Measurements from ENCODE around the gene ARAP3.

ARAP3 gene

DNA sequence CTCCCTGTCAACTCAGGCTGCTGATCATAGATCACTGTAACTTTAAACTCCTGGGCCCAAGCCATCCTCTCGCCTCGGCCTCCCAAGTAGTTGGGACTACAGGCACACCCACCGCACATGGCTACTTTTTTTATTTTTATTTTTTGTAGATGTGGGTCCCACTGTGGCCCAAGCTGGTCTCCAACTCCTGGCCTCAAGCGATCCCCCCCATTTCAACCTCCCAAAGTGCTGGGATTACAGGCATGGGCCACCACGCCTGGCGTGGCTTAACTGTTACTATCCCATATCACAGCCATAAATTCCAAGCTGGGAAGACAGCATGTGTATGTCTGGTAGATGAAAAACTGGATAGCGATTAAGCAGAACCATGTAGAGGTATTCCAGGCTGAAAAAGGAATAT lies 46.4 kb downstream of the ARAP3 start:
- TF ChIP-seq ZFX (IDR thresholded peaks at IDR 0.05; ENCODE audit: borderline replicate concordance), result no peak
- TF ChIP-seq, protein P1, sequence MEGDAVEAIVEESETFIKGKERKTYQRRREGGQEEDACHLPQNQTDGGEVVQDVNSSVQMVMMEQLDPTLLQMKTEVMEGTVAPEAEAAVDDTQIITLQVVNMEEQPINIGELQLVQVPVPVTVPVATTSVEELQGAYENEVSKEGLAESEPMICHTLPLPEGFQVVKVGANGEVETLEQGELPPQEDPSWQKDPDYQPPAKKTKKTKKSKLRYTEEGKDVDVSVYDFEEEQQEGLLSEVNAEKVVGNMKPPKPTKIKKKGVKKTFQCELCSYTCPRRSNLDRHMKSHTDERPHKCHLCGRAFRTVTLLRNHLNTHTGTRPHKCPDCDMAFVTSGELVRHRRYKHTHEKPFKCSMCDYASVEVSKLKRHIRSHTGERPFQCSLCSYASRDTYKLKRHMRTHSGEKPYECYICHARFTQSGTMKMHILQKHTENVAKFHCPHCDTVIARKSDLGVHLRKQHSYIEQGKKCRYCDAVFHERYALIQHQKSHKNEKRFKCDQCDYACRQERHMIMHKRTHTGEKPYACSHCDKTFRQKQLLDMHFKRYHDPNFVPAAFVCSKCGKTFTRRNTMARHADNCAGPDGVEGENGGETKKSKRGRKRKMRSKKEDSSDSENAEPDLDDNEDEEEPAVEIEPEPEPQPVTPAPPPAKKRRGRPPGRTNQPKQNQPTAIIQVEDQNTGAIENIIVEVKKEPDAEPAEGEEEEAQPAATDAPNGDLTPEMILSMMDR (IDR thresholded peaks at IDR 0.05), result no peak
- H3K27ac ChIP-seq, result peak overlapping the region; percentile 88

DNA sequence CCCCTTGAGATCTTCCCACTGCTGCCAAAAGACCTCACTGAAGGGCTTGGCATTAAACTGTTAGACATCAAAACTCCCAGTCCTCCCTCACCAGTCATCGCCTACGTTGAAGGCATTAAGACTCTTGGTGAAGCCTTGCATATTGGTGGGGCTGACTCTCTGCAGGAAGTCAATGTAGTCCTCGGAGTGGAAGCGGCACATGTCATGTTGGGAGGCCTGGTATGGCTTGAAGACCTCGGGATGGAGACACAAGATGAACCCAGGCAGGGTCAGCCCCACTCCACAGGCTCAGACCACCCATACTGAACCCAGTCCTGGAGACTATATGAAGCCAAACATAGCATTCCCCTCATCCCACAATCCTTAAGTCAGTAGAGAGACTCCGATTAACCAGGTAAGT lies 47.3 kb downstream of the ARAP3 start:
- TF ChIP-seq, protein P1 (IDR thresholded peaks at IDR 0.05), result no peak
- no peak for TF ChIP-seq ZFX (IDR thresholded peaks at IDR 0.05; ENCODE audit: borderline replicate concordance)
- no peak overlapping the region for H3K27ac ChIP-seq

DNA sequence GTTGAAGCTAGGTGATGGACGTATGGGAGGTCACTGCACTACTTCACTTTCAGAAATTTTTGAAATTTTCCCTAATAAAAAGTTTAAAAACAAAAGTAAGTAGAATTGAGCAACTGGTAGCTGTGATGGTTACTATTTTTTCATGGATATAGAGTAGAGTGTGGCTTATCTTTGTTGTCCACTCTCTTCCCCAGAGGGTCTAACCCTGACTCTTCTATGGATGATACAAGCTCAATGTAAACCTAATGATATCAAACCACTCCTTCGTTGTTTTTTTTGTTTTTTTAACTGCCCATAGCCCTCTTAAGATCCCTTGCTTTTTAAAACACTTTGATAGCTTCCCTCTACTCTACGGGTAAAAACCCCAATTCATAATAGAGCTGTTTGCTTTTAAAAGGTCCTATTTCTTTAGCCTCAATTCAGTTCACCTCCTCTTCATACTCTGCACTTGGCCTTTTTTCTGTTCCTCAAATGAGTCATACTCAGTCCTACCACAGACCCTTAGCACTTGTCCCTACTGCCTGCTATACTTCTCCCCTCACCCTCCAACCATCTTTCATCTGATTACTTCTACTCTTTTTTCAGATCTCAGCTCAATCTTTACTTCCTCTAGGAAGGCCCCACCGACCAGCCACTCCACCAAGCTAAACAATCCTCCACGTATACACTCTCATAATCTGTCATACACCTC lies 48.0 kb downstream of the ARAP3 start:
- H3K27ac ChIP-seq, result no peak overlapping the region
- TF ChIP-seq, protein P1 (IDR thresholded peaks at IDR 0.05), result no peak
- TF ChIP-seq ZFX (IDR thresholded peaks at IDR 0.05; ENCODE audit: borderline replicate concordance), result no peak

DNA sequence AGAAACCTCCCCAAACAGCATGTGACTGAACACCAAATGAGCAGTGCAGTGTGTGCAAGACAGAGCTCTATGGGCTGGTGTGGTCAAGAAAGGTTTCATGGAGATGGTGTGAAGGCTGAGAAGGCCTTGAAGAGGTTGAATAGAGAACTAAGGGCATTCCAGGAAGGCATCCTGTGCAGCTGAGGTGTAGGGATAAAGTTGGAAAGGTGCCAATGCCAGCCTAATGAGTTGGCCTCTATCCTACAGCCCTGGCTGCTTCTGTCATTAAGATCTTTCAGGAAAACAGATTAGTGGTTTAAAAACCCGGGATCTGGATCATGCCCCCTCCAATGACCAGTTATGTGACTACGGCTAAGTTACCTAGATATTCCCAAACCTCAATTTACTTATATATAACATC lies 49.4 kb downstream of the ARAP3 start:
- H3K27ac ChIP-seq, result no peak overlapping the region
- TF ChIP-seq, protein P1 (IDR thresholded peaks at IDR 0.05), result no peak
- no peak for TF ChIP-seq ZFX (IDR thresholded peaks at IDR 0.05; ENCODE audit: borderline replicate concordance)

DNA sequence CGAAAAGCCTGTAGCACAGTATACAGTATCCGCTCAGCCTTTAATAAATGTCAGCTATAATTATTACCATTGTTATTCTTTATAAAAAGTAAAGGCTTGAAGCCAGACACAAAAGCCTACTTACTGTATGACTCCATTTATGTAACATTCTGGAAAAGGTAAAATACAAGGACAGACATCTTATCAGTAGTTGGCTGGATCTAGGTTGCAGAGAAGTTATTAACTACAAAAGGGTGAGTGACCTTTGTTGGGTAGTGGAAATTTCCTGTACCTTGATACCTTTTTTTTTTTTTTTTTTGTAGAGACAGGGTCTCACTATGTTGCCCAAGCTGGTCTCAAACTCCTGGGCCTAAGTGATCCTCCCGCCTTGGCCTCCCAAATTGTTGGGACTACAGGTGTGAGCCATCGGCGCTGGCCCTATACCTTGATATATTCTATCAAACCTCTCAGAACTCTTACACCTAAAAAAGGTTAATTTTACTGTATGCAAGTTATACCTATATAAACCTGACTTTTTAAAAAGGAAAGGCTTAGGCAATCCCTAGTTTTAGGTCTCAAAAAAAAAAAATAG lies 51.4 kb downstream of the ARAP3 start:
- TF ChIP-seq, protein P1 (IDR thresholded peaks at IDR 0.05), result no peak

DNA sequence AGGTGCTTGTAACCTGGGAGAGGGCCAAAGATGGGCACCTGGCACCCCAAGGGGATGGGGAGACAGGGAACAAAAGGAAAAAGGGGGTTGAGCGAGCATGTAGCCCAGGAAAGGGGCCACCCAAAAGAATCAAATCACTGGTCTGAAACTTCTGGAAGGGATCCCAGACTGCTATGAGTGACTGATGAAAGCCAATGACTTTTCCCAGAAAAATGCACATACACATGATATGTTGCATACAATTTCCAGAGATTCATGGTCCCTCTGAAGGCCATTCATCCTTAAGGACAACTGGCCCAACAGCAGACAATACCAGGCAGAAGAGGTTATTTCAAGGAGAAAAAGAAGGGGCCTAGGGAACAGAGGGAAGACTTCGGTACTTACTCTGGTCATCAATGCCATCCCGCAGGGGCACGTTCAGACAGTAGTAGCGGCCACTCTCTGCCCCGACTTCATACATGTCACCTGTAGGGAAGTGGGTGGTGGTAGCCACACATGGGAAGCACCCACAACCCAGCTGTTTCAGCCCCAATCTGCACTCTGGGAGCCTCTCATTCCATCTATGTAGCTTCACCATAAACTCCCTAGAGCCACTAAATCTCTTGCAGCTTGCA lies 53.7 kb downstream of the ARAP3 start:
- H3K27ac ChIP-seq, result no peak overlapping the region
- TF ChIP-seq, protein P1 (IDR thresholded peaks at IDR 0.05), result no peak
- no peak for TF ChIP-seq ZFX (IDR thresholded peaks at IDR 0.05; ENCODE audit: borderline replicate concordance)

More for the DNA sequence above, 51.4 kb downstream of the ARAP3 start:
- no peak overlapping the region for H3K27ac ChIP-seq

DNA sequence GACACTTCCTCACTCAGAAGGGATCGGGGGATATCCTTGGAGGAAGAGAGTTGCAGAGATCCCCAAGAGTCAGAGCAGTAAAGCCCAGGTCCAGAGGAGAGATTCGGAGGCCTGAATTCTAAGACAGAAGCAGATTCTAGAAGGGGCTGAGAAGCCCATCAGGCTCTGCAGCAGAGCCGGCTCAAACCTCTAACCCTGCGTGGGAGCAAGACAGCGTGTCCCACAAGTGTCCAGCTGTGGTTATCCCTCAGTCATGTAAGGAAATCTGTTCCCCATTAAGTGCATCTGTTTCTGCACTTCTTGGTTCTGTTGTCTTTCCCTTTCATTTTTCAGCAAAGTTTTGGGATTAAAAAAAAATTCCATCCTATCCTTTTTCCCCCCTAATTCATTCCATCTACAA lies 58.4 kb downstream of the ARAP3 start:
- H3K27ac ChIP-seq, result no peak overlapping the region

More for the DNA sequence above, 58.4 kb downstream of the ARAP3 start:
- TF ChIP-seq, protein P1 (IDR thresholded peaks at IDR 0.05), result no peak
- TF ChIP-seq ZFX (IDR thresholded peaks at IDR 0.05; ENCODE audit: borderline replicate concordance), result no peak

Measured in 22Rv1 (cell line).